Liver (tissue), 3 donors: Measurements from ENCODE around the gene TCF25.

ENCODE experiments used
- CTCF ChIP-seq: fragments of 150-350 bp; IDR thresholded peaks from 2 replicates; pipeline ENCODE4 v1.5.1; 2017; ENCODE audit warnings: improper control_type of control experiment, low read depth, low read length; ENCODE audit not compliant: missing input control
- FOXA1 ChIP-seq: IDR thresholded peaks from 2 replicates; pipeline ENCODE4 v1.6.1; 2016; ENCODE audit warnings: antibody characterized with exemption
- TAF1 ChIP-seq: conservative IDR thresholded peaks from 2 replicates; pipeline ENCODE4 v1.6.1; 2016; ENCODE audit warnings: antibody characterized with exemption, mild to moderate bottlenecking
- YY1 ChIP-seq: IDR thresholded peaks from 2 replicates; pipeline ENCODE4 v1.6.1; 2016; ENCODE audit warnings: antibody characterized with exemption, mild to moderate bottlenecking
- TF ChIP-seq, protein P1 (sequence below): IDR thresholded peaks from 2 replicates; pipeline ENCODE4 v1.6.1; 2016; ENCODE audit warnings: antibody characterized with exemption
- donor health status: healthy.
- donor health status: healthy.

GRCh38 chr16:89955001-89955685, 81.8 kb downstream of the TCF25 start:
- TF ChIP-seq YY1 (no peak), FOXA1 (no peak), CTCF (no peak), TAF1 (no peak)
- TF ChIP-seq, protein P1, sequence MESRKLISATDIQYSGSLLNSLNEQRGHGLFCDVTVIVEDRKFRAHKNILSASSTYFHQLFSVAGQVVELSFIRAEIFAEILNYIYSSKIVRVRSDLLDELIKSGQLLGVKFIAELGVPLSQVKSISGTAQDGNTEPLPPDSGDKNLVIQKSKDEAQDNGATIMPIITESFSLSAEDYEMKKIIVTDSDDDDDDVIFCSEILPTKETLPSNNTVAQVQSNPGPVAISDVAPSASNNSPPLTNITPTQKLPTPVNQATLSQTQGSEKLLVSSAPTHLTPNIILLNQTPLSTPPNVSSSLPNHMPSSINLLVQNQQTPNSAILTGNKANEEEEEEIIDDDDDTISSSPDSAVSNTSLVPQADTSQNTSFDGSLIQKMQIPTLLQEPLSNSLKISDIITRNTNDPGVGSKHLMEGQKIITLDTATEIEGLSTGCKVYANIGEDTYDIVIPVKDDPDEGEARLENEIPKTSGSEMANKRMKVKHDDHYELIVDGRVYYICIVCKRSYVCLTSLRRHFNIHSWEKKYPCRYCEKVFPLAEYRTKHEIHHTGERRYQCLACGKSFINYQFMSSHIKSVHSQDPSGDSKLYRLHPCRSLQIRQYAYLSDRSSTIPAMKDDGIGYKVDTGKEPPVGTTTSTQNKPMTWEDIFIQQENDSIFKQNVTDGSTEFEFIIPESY: no peak
